Uterus (tissue), 4 donors: ENCODE measurements around the gene TSNAX. TPM values are rescaled to one million over a fixed set of nuclear protein-coding genes. Genes with fewer than 3 reads are reported as not detected.
"Not testable (repeated sequence)": the region's sequence is repeated elsewhere in the genome, so short reads cannot be mapped to it uniquely, and the experiment has no call there.

ENCODE experiments used
- DNase-seq, 2 donors: peaks; one replicate each; pipeline ENCODE4 v3.0.0-alpha.2; 2019 to 2020
- H3K27ac ChIP-seq, 2 donors: fragments of 200-600 bp; sonication (generic); 1 replicate in 1 of 2; 2 replicates in 1 of 2; pipeline ENCODE4 v1.5.1; 2016 to 2018
- H3K27me3 ChIP-seq, 2 donors: fragments of 200-600 bp; sonication (generic); one replicate each; pipeline ENCODE4 v1.5.1; 2018 to 2019; ENCODE audit warnings: control low read depth in 1 of 2
- H3K36me3 ChIP-seq, 2 donors: fragments of 200-600 bp; sonication (generic); one replicate each; pipeline ENCODE4 v1.5.1; 2019; ENCODE audit warnings: control low read depth in 1 of 2
- H3K4me1 ChIP-seq, 2 donors: fragments of 200-600 bp; sonication (generic); one replicate each; pipeline ENCODE4 v1.5.1; 2018 to 2019; ENCODE audit warnings: control low read depth in 1 of 2
- H3K4me3 ChIP-seq, 2 donors: fragments of 200-600 bp; sonication (generic); 1 replicate in 1 of 2; 2 replicates in 1 of 2; pipeline ENCODE4 v1.5.1; 2018 to 2019; ENCODE audit warnings: mild to moderate bottlenecking in 1 of 2
- H3K9me3 ChIP-seq, 2 donors: fragments of 200-600 bp; sonication (generic); one replicate each; pipeline ENCODE4 v1.5.1; 2019; ENCODE audit warnings: control low read depth in 1 of 2
- CTCF ChIP-seq, 4 experiments: fragments of 200-600 bp in 2 of 4; fragments of 450-650 bp in 2 of 4; sonication (generic) in 2 of 4; IDR thresholded peaks; one replicate each; pipeline ENCODE4 v1.5.1; 2016 to 2019; ENCODE audit warnings: antibody characterized with exemption in 4 of 4, mild to moderate bottlenecking in 2 of 4, moderate library complexity in 1 of 4
- POLR2A ChIP-seq, 2 donors: fragments of 450-650 bp; IDR thresholded peaks; one replicate each; pipeline ENCODE4 v1.6.1; 2016; ENCODE audit warnings: antibody characterized with exemption in 2 of 2, mild to moderate bottlenecking in 1 of 2, moderate library complexity in 1 of 2
- intact Hi-C: fragments of 100-400 bp; cut with DNase I; formaldehyde crosslinking; loops from one replicate; pipeline ENCODE4 v1.15.1; 2023; ENCODE audit warnings: low total_unique reads
- total RNA-seq, 4 donors: library from RNA; depleted of rRNA in 3 of 4; stranded (reverse); fragments of >200 nt in 3 of 4; gene quantifications; one replicate each; pipeline versions ENCODE4 v1.1.0 to v1.2.4, GENCODE V29; 2014 to 2023
- donor health status: DM: yes; HTN: yes; CAD: no.

TSNAX gene
- total RNA-seq, 4 donors from 2014 or later = 30.6 to 142 (median 63.9) TPM

GRCh38 chr1:231558708-231559185, 30.3 kb downstream of the TSNAX start:
- intact Hi-C loops = no loop called here
- TF ChIP-seq POLR2A (IDR thresholded peaks at IDR 0.05) (no peak), CTCF (IDR thresholded peaks at IDR 0.05) (no peak)
- no peaks in the 10 kb centered on the region for H3K4me1 ChIP-seq
- no peaks in the 10 kb centered on the region for H3K9me3 ChIP-seq
- peak overlapping the region in 1 of 2 donors; percentile 5 for H3K27ac ChIP-seq
- no peaks in the 10 kb centered on the region for H3K27me3 ChIP-seq
- DNase-seq = no peak
- no peaks in the 10 kb centered on the region for H3K36me3 ChIP-seq
- no peak overlapping the region for H3K4me3 ChIP-seq

DNA sequence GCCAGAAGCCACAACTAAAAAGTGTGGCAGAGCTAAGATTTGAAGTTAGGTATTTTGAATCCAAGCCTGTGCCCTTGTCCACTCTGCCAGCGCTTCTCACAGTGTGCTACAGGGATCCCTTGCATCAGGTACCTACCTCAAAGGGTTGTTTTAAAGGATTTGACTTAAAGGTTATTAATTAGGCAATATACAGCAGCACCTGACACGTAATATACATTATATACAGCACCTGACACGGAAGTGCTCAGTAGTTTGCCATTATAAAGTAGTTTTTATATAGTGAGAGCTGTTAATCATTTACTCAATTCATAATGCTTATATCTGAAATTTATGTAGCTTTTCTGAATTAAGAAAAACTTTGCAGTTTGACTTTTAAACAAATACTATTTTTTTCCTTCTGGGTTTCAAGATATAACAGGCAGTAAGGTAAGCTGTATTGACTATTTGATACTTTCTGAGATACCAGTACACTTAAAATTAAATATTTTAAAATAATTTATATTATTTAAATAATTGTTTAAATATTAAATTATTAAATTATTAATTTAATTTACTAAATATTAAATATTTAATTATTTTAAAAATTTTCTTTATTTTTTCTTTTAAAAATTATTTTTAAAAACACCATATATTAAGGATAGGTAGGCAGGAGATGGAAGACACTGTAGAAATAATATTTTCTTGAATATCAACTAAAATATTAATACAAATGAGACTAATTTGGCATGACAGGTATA, 33.3 kb downstream of the TSNAX start:
- TF ChIP-seq CTCF (IDR thresholded peaks at IDR 0.05) (no peak), POLR2A (IDR thresholded peaks at IDR 0.05) (no peak)

DNA sequence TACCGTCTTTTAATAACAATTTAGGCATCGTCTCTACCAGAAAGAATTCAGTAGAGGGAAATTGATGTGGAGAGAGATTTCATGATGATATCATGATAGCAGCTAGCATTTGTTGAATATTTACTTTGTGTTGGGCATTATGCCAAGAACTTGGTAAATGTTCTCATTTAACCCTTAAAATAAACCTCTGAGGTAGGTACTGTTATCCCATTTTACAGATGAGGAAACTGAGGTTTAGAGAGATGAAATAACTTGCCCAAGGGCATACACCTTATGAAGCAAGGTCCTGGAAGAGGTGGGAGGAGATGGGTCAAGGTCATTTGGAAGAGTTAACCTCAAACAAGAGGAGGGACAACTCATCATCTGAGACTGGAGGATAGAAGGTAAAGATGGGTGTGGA, 34.8 kb downstream of the TSNAX start:
- Histone ChIP-seq H3K4me3 (no peak overlapping the region), H3K27me3 (no peaks in the 10 kb centered on the region), H3K36me3 (no peaks in the 10 kb centered on the region), H3K9me3 (no peaks in the 10 kb centered on the region), H3K27ac (no peak overlapping the region), H3K4me1 (no peaks in the 10 kb centered on the region)
- intact Hi-C loops = no loop called here
- no peak for DNase-seq
- no peak for TF ChIP-seq POLR2A (IDR thresholded peaks at IDR 0.05)
- TF ChIP-seq CTCF (IDR thresholded peaks at IDR 0.05) = no peak

More for the DNA sequence above, 33.3 kb downstream of the TSNAX start:
- no peak for DNase-seq
- no peak overlapping the region for H3K27ac ChIP-seq
- no peak overlapping the region for H3K4me3 ChIP-seq
- H3K4me1 ChIP-seq = no peaks in the 10 kb centered on the region
- no peaks in the 10 kb centered on the region for H3K27me3 ChIP-seq
- intact Hi-C loops = no loop called here
- no peaks in the 10 kb centered on the region for H3K9me3 ChIP-seq
- H3K36me3 ChIP-seq = no peaks in the 10 kb centered on the region

DNA sequence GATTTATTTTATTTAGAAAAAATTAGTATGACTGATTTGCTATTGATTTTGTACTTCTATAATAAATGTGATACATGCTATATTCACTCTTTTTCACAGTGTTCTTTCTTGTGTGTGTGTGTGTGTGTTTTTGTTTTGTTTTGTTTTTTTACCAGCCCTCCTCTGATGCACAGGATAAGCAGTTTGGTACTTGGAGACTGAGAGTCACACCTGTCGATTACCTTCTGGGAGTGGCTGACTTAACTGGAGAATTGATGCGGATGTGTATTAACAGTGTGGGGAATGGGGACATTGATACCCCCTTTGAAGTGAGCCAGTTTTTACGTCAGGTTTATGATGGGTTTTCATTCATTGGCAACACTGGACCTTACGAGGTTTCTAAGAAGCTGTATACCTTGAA, 35.9 kb downstream of the TSNAX start:
- Histone ChIP-seq H3K4me3 (no peak overlapping the region), H3K27me3 (no peaks in the 10 kb centered on the region), H3K4me1 (no peaks in the 10 kb centered on the region), H3K36me3 (no peaks in the 10 kb centered on the region), H3K9me3 (no peaks in the 10 kb centered on the region), H3K27ac (no peak overlapping the region)
- DNase-seq = no peak
- TF ChIP-seq POLR2A (IDR thresholded peaks at IDR 0.05) (no peak), CTCF (IDR thresholded peaks at IDR 0.05) (no peak)
- intact Hi-C loops = no loop called here

DNA sequence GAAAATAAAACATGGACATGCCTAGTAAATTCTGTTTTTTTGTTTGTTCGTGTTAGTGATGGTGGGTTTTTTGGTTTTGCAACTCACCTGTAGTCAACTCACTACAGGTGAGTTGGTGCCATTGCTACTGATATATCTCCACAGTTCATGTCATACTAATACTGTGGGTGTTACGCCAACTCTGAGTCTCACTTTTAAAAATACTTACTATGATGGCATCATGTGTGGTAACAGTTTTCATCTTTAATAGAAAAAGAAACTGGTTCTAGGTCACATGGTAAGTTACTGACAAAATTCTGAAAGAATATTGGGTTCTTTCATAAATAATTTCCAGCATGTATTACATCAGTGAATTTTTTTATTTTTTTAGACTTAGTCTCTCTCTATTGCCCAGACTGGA, 38.0 kb downstream of the TSNAX start:
- intact Hi-C loops = no loop called here
- no peaks in the 10 kb centered on the region for H3K27me3 ChIP-seq
- no peaks in the 10 kb centered on the region for H3K9me3 ChIP-seq
- H3K4me3 ChIP-seq = no peak overlapping the region
- no peak for DNase-seq
- no peaks in the 10 kb centered on the region for H3K4me1 ChIP-seq
- no peaks in the 10 kb centered on the region for H3K36me3 ChIP-seq
- H3K27ac ChIP-seq = no peak overlapping the region
- TF ChIP-seq CTCF (IDR thresholded peaks at IDR 0.05) = no peak
- TF ChIP-seq POLR2A (IDR thresholded peaks at IDR 0.05) = no peak

- intact Hi-C loops, DNase-seq, H3K4me3 ChIP-seq, H3K27me3 ChIP-seq, H3K27ac ChIP-seq, H3K9me3 ChIP-seq, H3K36me3 ChIP-seq, H3K4me1 ChIP-seq: not testable (repeated sequence)
Measured at GRCh38 chr1:231570262-231570661, 41.8 kb downstream of the TSNAX start.
